AG09319 (cell line): ENCODE measurements around the gene BCAS1.
"Not testable (repeated sequence)": the region's sequence is repeated elsewhere in the genome, so short reads cannot be mapped to it uniquely, and the experiment has no call there.

Experiments
- DNase-seq: peaks from one replicate; pipeline ENCODE4 v3.0.0-alpha.2; 2010; ENCODE audit warnings: low read depth; ENCODE audit errors: extremely low read depth
- TF ChIP-seq, protein P1 (sequence below): IDR thresholded peaks from 2 replicates; pipeline ENCODE4 v1.5.1; 2011; ENCODE audit warnings: low read depth, mild to moderate bottlenecking, inconsistent platforms, low read length, moderate library complexity

The BCAS1 gene

GRCh38 chr20:54019585-54019984, 50.8 kb downstream of the BCAS1 start:
- DNase-seq, result no peak
- TF ChIP-seq, protein P1, sequence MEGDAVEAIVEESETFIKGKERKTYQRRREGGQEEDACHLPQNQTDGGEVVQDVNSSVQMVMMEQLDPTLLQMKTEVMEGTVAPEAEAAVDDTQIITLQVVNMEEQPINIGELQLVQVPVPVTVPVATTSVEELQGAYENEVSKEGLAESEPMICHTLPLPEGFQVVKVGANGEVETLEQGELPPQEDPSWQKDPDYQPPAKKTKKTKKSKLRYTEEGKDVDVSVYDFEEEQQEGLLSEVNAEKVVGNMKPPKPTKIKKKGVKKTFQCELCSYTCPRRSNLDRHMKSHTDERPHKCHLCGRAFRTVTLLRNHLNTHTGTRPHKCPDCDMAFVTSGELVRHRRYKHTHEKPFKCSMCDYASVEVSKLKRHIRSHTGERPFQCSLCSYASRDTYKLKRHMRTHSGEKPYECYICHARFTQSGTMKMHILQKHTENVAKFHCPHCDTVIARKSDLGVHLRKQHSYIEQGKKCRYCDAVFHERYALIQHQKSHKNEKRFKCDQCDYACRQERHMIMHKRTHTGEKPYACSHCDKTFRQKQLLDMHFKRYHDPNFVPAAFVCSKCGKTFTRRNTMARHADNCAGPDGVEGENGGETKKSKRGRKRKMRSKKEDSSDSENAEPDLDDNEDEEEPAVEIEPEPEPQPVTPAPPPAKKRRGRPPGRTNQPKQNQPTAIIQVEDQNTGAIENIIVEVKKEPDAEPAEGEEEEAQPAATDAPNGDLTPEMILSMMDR, result no peak

DNA sequence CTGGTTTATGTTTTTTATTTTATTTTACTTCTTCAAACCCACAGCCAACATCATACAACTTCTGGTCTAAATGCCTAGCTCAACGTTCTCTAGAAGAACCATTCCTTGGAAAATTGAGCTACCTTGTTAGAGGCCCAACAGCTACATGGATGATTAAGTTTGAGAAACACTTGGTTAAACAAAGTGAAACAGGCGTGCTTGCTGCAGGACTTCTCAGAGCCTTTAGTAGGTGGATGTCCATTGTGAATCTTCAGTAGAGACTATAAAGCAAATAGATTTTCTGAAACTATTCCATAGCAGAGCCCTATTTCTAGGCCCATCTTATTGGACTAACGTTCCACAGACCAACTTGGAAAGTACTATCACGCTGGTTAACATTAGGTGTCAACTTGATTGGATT, 51.3 kb downstream of the BCAS1 start:
- TF ChIP-seq, protein P1, result no peak

DNA sequence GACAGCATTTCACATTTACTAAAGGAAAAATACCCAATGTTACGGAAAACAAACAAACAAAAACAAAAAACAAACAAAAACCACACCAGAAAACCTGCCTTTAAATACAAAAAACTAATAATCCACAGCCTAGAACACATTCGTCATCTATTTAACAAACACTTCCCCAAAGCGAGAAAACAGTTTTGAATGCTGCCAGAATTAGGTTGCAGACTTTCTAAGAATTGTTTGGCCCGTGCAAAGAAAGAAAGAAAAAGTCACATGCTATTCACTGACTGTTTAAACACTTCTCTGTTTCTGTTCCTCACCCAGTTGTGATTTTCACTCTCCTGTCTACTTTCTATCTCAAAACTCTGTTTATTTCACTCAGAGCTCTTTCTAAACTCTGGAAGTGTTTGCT, 52.5 kb downstream of the BCAS1 start:
- TF ChIP-seq, protein P1, result no peak
- DNase-seq, result no peak

More for the DNA sequence above, 51.3 kb downstream of the BCAS1 start:
- DNase-seq, result no peak

DNA sequence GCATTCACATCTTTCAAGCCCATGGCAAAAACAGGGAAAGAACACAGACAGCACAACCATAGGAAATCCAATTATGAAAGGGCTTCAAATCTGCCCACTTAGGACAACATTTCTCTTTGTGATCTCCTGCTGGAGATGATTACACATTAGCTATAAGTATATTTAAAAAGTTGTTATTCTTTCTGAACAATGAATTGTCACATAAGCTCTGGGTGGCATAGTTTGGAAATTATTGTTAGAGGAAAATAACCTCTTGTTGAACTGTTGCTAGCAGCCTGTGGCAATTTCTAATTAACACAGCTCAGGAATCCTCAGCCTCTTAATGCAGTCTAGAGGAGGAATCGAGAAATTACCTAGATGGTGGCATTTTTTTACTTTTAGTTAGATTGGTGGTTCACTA, 54.9 kb downstream of the BCAS1 start:
- no peak for DNase-seq

DNA sequence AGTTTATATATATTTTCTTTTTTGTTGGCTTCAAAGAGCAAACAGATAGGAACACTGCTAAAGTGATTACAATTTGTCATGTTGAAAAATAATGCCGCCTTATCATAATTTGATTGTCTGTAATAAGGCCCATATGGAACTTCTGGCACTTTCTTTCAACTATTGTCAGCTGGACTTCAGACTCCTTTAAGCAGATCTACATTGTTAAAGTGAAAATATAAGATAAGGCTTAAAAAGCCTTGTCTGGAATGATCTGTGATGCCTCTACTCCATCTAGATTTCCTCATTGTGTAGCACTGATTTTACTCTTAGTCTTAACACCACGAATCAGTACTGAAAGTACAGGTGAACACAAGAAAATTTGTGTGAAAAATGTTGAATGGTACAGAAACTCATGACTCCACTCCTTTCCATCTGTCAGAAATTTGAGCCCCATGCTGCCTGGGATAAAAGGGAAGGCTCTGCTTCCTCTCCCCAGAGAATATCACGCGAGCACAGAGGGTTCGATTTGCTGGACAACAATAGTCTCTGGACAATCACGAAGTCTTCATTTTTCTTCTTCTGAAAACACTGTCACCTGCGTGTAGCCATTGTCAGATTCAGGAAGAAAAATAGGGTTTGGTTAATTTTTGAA, 56.0 kb downstream of the BCAS1 start:
- TF ChIP-seq, protein P1, result no peak
- no peak for DNase-seq

More for the DNA sequence above, 54.9 kb downstream of the BCAS1 start:
- TF ChIP-seq, protein P1, result no peak

DNA sequence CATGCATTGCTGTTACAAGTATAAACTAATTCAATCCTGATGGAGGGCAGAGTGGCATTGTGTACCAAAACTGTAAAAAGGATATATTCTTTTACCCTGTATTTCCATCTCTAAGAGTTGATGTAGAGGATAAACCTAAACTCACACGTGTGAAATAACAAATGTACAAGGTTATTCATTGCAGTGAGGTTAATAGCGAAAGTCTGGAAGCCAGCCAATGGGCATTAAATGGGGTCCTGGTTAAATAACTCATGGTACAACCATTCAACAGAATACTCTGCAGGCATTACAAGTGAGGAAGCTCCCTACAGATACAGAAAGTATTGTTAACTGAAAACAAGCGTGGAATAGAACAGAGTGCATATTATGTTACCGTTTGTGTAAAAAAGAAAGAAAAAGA, 56.9 kb downstream of the BCAS1 start:
- DNase-seq, result no peak

DNA sequence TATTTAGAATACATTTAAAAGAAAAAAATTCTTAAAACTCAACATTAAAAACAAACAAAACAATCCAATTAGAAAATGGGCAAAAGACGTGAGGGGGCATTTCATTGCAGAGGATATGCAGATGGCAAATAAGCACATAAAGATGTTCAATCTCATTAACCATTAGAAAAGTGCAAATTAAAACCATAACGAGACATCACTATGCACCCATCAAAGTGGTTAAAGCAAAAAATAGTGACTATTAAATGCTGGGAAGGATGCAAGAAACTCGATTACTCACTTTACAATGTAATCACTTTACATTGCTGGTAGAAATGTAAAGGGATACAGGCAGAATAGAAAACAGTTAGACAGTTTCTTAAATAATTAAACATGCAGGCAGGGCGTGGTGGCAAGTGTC, 59.0 kb downstream of the BCAS1 start:
- no peak for DNase-seq
- TF ChIP-seq, protein P1, result no peak

More for the DNA sequence above, 56.9 kb downstream of the BCAS1 start:
- TF ChIP-seq, protein P1, result no peak

- DNase-seq, result not testable (repeated sequence)
Observed at GRCh38 chr20:54006216-54006615, 64.2 kb downstream of the BCAS1 start.
